Colonic mucosa (tissue), 4 donors: ENCODE data around the gene HDAC9. TPM values are rescaled to one million over a fixed set of nuclear protein-coding genes. Genes with fewer than 3 reads are reported as not detected.
A peak's percentile ranks its signal among the peaks of the same experiment; 100 is the strongest.

Source experiments
- DNase-seq: peaks from one replicate; pipeline ENCODE4 v3.0.0-alpha.2; 2020
- H3K27ac ChIP-seq: fragments of 200-600 bp; one replicate; pipeline ENCODE4 v1.8.0; 2021
- H3K27me3 ChIP-seq: fragments of 200-600 bp; one replicate; pipeline ENCODE4 v1.8.0; 2021
- H3K36me3 ChIP-seq: fragments of 200-600 bp; one replicate; pipeline ENCODE4 v1.8.0; 2021
- H3K4me1 ChIP-seq: fragments of 200-600 bp; one replicate; pipeline ENCODE4 v1.8.0; 2021; ENCODE audit warnings: mild to moderate bottlenecking
- H3K4me3 ChIP-seq: fragments of 200-600 bp; one replicate; pipeline ENCODE4 v1.8.0; 2021
- H3K9ac ChIP-seq, 2 donors: one replicate each; pipeline ENCODE4 v1.7.0; 2013; ENCODE audit warnings: control low read depth in 2 of 2, low read depth in 2 of 2, low read length in 2 of 2
- H3K9me3 ChIP-seq: fragments of 200-600 bp; one replicate; pipeline ENCODE4 v1.8.0; 2021
- intact Hi-C: fragments of 100-400 bp; cut with DNase I; formaldehyde crosslinking; loops from one replicate; pipeline ENCODE4 v1.14.1; 2022
- total RNA-seq, 2 donors: library from RNA; stranded (reverse); fragmentation: NEBNext Ultra II Directional in 1 of 2; extraction: Animal tissue kit (Norgen Biotek cat#: 25700) in 1 of 2; gene quantifications; one replicate each; pipeline ENCODE4 v1.2.1, GENCODE V29; 2021
- TF ChIP-seq, protein P1 (sequence below): fragments of 200-600 bp; IDR thresholded peaks from one replicate; pipeline ENCODE4 v1.8.0; 2022; ENCODE audit warnings: antibody characterized with exemption, mild to moderate bottlenecking
- donor health status: healthy.
- donor health status: DM: no; HTN: no; CAD: no.
- donor health status: DM: no; HTN: no; CAD: no.

HDAC9 gene
- total RNA-seq, 2 donors from 2014 or later = 2.6 to 8.7 TPM

DNA sequence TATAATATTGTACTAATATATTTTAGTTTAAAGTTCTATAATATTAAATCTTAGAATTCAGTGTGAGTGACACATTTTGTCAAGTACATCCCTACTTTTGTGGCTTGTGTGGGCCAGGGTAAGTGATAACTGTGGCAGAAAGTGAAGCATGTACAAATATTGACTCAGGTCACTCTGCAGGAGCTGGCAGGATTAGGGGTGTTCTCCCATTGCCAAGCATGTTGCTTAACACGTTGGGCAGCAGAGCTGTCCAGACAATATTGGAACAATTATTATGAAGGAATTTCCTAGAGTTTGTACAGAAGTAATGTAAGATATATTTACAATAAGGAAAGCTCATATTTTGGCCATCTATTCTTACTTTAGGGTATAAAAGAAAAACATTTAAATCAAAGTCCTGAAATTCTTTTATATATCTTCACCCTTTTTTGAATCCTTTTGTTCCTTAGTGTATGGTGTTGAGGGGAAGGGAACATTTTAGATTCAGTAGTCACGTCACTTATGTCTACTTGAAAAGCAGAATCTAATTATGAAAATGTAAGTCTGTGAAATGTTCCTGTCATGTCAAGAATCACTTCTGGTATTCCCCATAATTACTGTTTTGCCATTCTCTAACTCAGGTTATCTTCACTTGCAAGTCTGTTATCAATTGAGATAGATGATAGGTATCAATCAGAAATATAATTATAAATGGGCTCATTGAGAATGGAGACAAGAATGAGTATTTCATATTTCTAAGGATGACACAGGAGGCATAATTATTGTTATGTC lies 4.0 kb downstream of the HDAC9 start:
- Histone ChIP-seq H3K9me3 (no peaks in the 10 kb centered on the region), H3K9ac (no peak overlapping the region), H3K36me3 (no peaks in the 10 kb centered on the region), H3K4me1 (no peaks in the 10 kb centered on the region), H3K27me3 (no peaks in the 10 kb centered on the region), H3K4me3 (no peak overlapping the region), H3K27ac (no peak overlapping the region)
- intact Hi-C loops = no loop called here
- no peak for DNase-seq
- TF ChIP-seq, protein P1, sequence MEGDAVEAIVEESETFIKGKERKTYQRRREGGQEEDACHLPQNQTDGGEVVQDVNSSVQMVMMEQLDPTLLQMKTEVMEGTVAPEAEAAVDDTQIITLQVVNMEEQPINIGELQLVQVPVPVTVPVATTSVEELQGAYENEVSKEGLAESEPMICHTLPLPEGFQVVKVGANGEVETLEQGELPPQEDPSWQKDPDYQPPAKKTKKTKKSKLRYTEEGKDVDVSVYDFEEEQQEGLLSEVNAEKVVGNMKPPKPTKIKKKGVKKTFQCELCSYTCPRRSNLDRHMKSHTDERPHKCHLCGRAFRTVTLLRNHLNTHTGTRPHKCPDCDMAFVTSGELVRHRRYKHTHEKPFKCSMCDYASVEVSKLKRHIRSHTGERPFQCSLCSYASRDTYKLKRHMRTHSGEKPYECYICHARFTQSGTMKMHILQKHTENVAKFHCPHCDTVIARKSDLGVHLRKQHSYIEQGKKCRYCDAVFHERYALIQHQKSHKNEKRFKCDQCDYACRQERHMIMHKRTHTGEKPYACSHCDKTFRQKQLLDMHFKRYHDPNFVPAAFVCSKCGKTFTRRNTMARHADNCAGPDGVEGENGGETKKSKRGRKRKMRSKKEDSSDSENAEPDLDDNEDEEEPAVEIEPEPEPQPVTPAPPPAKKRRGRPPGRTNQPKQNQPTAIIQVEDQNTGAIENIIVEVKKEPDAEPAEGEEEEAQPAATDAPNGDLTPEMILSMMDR = no peak

GRCh38 chr7:18503126-18503866 lies 7.7 kb downstream of the HDAC9 start:
- DNase-seq = no peak
- no peaks in the 10 kb centered on the region for H3K9me3 ChIP-seq
- H3K36me3 ChIP-seq = no peaks in the 10 kb centered on the region
- no peak overlapping the region for H3K9ac ChIP-seq
- H3K27me3 ChIP-seq = no peaks in the 10 kb centered on the region
- intact Hi-C loops = no loop called here
- H3K27ac ChIP-seq = no peak overlapping the region
- TF ChIP-seq, protein P1 = no peak
- no peak overlapping the region for H3K4me3 ChIP-seq
- no peaks in the 10 kb centered on the region for H3K4me1 ChIP-seq

- TF ChIP-seq, protein P1 = no peak
- intact Hi-C loops = no loop called here
- H3K9me3 ChIP-seq = no peaks in the 10 kb centered on the region
- no peaks in the 10 kb centered on the region for H3K27me3 ChIP-seq
- no peak overlapping the region for H3K4me3 ChIP-seq
- H3K36me3 ChIP-seq = no peaks in the 10 kb centered on the region
- no peaks in the 10 kb centered on the region for H3K4me1 ChIP-seq
- no peak overlapping the region for H3K9ac ChIP-seq
- no peak for DNase-seq
- H3K27ac ChIP-seq = no peak overlapping the region
Observed at GRCh38 chr7:18504965-18505364, 9.4 kb downstream of the HDAC9 start.

GRCh38 chr7:18505870-18506460 lies 10.4 kb downstream of the HDAC9 start:
- Histone ChIP-seq H3K36me3 (no peaks in the 10 kb centered on the region), H3K27ac (no peak overlapping the region), H3K4me1 (no peaks in the 10 kb centered on the region), H3K9ac (no peak overlapping the region), H3K27me3 (no peaks in the 10 kb centered on the region), H3K4me3 (no peak overlapping the region), H3K9me3 (no peaks in the 10 kb centered on the region)
- TF ChIP-seq, protein P1 = no peak
- DNase-seq = no peak
- intact Hi-C loops = no loop called here

DNA sequence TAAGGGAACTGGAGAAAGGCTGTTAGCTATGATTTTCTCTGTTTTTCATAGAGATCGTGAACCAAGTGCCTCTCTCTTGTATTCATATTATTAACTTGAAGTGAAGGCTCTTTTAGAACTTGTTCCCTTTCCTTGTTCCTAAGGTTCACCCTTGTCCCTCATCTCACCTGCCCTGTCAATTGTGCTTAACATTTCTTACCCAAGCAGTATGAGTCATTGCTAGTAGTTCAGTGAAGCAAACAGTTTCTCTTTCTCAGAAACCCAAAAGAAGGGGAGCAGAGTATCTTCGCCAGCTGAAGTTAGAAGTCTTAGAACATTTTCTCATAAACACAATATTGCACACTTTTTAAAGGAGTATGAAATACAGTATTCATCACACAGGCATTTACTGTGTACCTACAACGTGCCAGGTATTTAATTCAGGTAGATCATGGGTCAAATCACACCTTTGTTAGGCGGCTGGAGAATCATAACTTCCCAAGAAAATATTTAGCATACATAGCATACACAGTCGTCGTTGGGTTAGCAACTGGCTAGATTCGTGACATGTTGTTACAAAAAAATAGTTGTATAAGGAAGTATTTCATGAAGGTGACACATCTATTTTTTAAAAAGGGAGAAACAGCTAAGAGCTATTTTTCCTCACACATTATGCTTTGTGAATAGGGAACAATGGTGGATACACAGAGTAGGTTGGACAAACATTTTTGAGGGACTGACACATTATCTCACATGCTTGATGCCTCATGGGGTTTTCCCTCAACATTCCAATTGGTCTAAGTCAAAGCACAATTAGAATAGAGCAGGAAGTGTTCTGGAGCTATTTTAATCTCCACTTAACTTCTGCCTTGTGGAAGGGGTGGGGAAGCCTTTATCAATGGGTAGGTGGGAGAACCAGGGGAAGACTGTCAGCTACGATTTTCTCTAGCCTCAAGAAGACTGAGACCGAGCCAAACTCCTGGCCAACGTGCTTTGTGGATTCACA lies 13.2 kb downstream of the HDAC9 start:
- H3K9me3 ChIP-seq = no peaks in the 10 kb centered on the region
- no peak for DNase-seq
- TF ChIP-seq, protein P1 = no peak
- H3K9ac ChIP-seq = no peak overlapping the region
- no peaks in the 10 kb centered on the region for H3K27me3 ChIP-seq
- H3K36me3 ChIP-seq = no peaks in the 10 kb centered on the region
- intact Hi-C loops = no loop called here
- peak overlapping the region; percentile 87 for H3K27ac ChIP-seq
- H3K4me3 ChIP-seq = no peak overlapping the region
- no peaks in the 10 kb centered on the region for H3K4me1 ChIP-seq
